Tibial artery (tissue), 4 donors: ENCODE results near the gene TNNC2.

ENCODE experiments used
- DNase-seq, 2 donors: peaks; one replicate each; pipeline ENCODE4 v3.0.0-alpha.2; 2019
- H3K27ac ChIP-seq, 2 donors: fragments of 200-600 bp; sonication (generic) in 1 of 2; 1 replicate in 1 of 2; 2 replicates in 1 of 2; pipeline ENCODE4 v1.5.1; 2018 to 2019; ENCODE audit warnings: mild to moderate bottlenecking in 1 of 2
- H3K27me3 ChIP-seq, 2 donors: fragments of 200-600 bp; sonication (generic) in 1 of 2; one replicate each; pipeline versions ENCODE4 v1.5.1 to v1.6.0; 2016 to 2019
- H3K36me3 ChIP-seq, 3 donors: fragments of 200-600 bp; sonication (generic) in 2 of 3; one replicate each; pipeline ENCODE4 v1.5.1; 2016 to 2019; ENCODE audit warnings: mild to moderate bottlenecking in 2 of 3
- H3K4me1 ChIP-seq, 4 donors: fragments of 200-600 bp; sonication (generic) in 2 of 4; 1 replicate in 3 of 4; 2 replicates in 1 of 4; pipeline ENCODE4 v1.5.1; 2016 to 2019
- H3K4me3 ChIP-seq, 2 donors: fragments of 200-600 bp; sonication (generic) in 1 of 2; 1 replicate in 1 of 2; 2 replicates in 1 of 2; pipeline ENCODE4 v1.5.1; 2018 to 2019; ENCODE audit warnings: mild to moderate bottlenecking in 2 of 2
- H3K9me3 ChIP-seq, 3 donors: fragments of 200-600 bp; sonication (generic) in 1 of 3; one replicate each; pipeline ENCODE4 v1.5.1; 2016 to 2019
- CTCF ChIP-seq, 2 experiments: fragments of 200-600 bp in 1 of 2; fragments of 450-650 bp in 1 of 2; IDR thresholded peaks; one replicate each; pipeline ENCODE4 v1.5.1; 2017 to 2019; ENCODE audit warnings: antibody characterized with exemption in 2 of 2, mild to moderate bottlenecking in 1 of 2, moderate library complexity in 1 of 2
- intact Hi-C: fragments of 100-400 bp; cut with DNase I; formaldehyde crosslinking; loops from one replicate; pipeline ENCODE4 v1.15.0; 2023; ENCODE audit warnings: low total_unique reads

TNNC2 gene

GRCh38 chr20:45774945-45775344, 52.2 kb downstream of the TNNC2 start:
- no peak overlapping the region for H3K4me3 ChIP-seq
- H3K27ac ChIP-seq: no peak overlapping the region
- intact Hi-C loops: loop anchor here (5.0 to 10.0 kb wide), 2 partner anchors 330 to 458 kb away; no protein-coding TSS in a partner anchor
- no peaks in the 10 kb centered on the region for H3K36me3 ChIP-seq
- DNase-seq: no peak
- peaks cover 0 to 38% (median 29%) of the 10 kb centered on the region in 4 donors for H3K4me1 ChIP-seq
- no peak for TF ChIP-seq CTCF (IDR thresholded peaks at IDR 0.05)
- H3K27me3 ChIP-seq: no peaks in the 10 kb centered on the region
- H3K9me3 ChIP-seq: no peaks in the 10 kb centered on the region
